Esophagus muscularis mucosa (tissue), 4 donors: Measurements from ENCODE around the gene CD63. TPM values are rescaled to one million over a fixed set of nuclear protein-coding genes. Genes with fewer than 3 reads are reported as not detected.

ENCODE experiments used
- DNase-seq: peaks from one replicate; pipeline ENCODE4 v3.0.0-alpha.2; 2017; ENCODE audit errors: extremely low spot score
- H3K27ac ChIP-seq, 4 donors: fragments of 200-600 bp; sonication (generic); replicated peaks in 1 of 4; 1 replicate in 3 of 4; 2 replicates in 1 of 4; pipeline ENCODE4 v1.5.1; 2016 to 2019; ENCODE audit warnings: mild to moderate bottlenecking in 1 of 4
- H3K27me3 ChIP-seq, 4 donors: fragments of 200-600 bp; sonication (generic); one replicate each; pipeline versions ENCODE4 v1.5.1 to v1.6.0; 2016 to 2019
- H3K36me3 ChIP-seq, 4 donors: fragments of 200-600 bp; sonication (generic); one replicate each; pipeline ENCODE4 v1.5.1; 2016 to 2019
- H3K4me1 ChIP-seq, 4 donors: fragments of 200-600 bp; sonication (generic); one replicate each; pipeline ENCODE4 v1.5.1; 2016 to 2019
- H3K4me3 ChIP-seq, 4 donors: fragments of 200-600 bp; sonication (generic); 1 replicate in 2 of 4; 2 replicates in 2 of 4; pipeline ENCODE4 v1.5.1; 2016 to 2019; ENCODE audit warnings: mild to moderate bottlenecking in 4 of 4, moderate library complexity in 1 of 4
- H3K9me3 ChIP-seq, 4 donors: fragments of 200-600 bp; sonication (generic); 1 replicate in 3 of 4; 2 replicates in 1 of 4; pipeline ENCODE4 v1.5.1; 2016 to 2019
- EP300 ChIP-seq: sonication (generic); formaldehyde crosslinking; IDR thresholded peaks from one replicate; pipeline ENCODE4 v1.6.1; 2017; ENCODE audit warnings: antibody characterized with exemption
- POLR2A ChIP-seq: fragments of 450-650 bp; IDR thresholded peaks from one replicate; pipeline ENCODE4 v1.6.1; 2017; ENCODE audit warnings: antibody characterized with exemption, moderate library complexity, mild to moderate bottlenecking, low read depth
- POLR2AphosphoS5 ChIP-seq, 2 donors: sonication (generic); formaldehyde crosslinking; IDR thresholded peaks; one replicate each; pipeline ENCODE4 v1.6.1; 2017; ENCODE audit warnings: antibody characterized with exemption in 2 of 2
- WGBS: methylation state at CpG from one replicate; pipeline ENCODE4 v1.1.5; 2018; 5-methylcytosine and 5-hydroxymethylcytosine counted together
- intact Hi-C: fragments of 100-400 bp; cut with DNase I; formaldehyde crosslinking; loops from one replicate; pipeline ENCODE4 v1.15.1; 2023
- total RNA-seq, 4 donors: library from RNA; depleted of rRNA; stranded (reverse); fragments of >200 nt; gene quantifications; one replicate each; pipeline versions ENCODE4 v1.1.0 to v1.2.1, GENCODE V29; 2016
- TF ChIP-seq, protein P1 (sequence below), 3 experiments: fragments of 200-600 bp in 2 of 3; fragments of 450-650 bp in 1 of 3; sonication (generic) in 2 of 3; IDR thresholded peaks; one replicate each; pipeline ENCODE4 v1.5.1; 2017 to 2019; ENCODE audit warnings: antibody characterized with exemption in 3 of 3, mild to moderate bottlenecking in 2 of 3, moderate library complexity in 1 of 3

CD63 gene
- total RNA-seq, 4 donors from 2014 or later, result 742 to 1,177 (median 845) TPM

DNA sequence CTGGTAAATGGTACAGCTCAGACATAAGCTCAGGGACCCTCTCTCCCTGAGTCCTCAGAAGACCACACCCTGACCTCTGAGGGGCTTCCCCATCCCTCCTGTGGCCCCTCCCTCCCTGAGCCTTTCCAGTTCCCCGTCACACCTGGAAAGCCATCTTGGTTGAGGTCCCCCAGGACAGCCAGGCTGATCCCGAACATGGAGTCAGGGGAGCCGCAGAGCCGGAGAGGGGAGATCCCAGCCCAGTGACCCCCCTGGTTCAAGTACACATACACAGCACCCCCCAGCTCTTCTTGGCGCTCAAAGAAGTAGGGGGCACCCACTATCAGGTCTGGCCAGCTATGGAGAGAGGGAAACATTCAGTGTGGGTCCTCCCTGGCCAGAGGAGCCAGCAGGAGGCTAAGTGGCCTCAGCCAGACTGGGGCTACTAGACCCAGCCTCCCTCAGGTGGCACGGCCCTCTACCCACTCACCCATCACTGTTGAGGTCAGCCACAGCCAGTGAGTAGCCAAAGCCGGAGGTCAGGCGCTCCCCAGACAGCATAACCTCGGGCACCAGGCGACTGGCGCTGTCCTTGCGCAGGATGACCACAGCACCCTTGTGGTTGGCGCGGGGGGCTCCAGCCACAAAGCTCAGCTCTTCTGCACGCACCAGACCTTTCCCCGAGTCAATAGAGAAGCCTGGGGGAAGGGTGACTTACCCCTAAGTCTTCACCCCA, 30.4 kb downstream of the CD63 start:
- TF ChIP-seq, protein P1, sequence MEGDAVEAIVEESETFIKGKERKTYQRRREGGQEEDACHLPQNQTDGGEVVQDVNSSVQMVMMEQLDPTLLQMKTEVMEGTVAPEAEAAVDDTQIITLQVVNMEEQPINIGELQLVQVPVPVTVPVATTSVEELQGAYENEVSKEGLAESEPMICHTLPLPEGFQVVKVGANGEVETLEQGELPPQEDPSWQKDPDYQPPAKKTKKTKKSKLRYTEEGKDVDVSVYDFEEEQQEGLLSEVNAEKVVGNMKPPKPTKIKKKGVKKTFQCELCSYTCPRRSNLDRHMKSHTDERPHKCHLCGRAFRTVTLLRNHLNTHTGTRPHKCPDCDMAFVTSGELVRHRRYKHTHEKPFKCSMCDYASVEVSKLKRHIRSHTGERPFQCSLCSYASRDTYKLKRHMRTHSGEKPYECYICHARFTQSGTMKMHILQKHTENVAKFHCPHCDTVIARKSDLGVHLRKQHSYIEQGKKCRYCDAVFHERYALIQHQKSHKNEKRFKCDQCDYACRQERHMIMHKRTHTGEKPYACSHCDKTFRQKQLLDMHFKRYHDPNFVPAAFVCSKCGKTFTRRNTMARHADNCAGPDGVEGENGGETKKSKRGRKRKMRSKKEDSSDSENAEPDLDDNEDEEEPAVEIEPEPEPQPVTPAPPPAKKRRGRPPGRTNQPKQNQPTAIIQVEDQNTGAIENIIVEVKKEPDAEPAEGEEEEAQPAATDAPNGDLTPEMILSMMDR (IDR thresholded peaks at IDR 0.05), result no peak
- Histone ChIP-seq H3K27me3 (no peaks in the 10 kb centered on the region), H3K4me1 (peaks cover 30 to 53% (median 42%) of the 10 kb centered on the region in 4 donors), H3K4me3 (no peak overlapping the region), H3K36me3 (peaks cover 39 to 83% (median 69%) of the 10 kb centered on the region in 4 donors), H3K9me3 (no peaks in the 10 kb centered on the region), H3K27ac (peak overlapping the region; percentile 9 to 100 (median 24))
- intact Hi-C loops, result no loop called here
- WGBS, result 77% methylated on average over 5 of the region's 16 CpGs
- no peak for DNase-seq

- TF ChIP-seq, protein P1 (IDR thresholded peaks at IDR 0.05), result no peak
- TF ChIP-seq EP300 (no peak), POLR2AphosphoS5 (IDR thresholded peaks at IDR 0.05) (no peak), POLR2A (no peak)
- Histone ChIP-seq H3K4me3 (no peak overlapping the region), H3K36me3 (peaks cover 44 to 90% (median 75%) of the 10 kb centered on the region in 4 donors), H3K27ac (no peak overlapping the region), H3K4me1 (peaks cover 27 to 46% (median 36%) of the 10 kb centered on the region in 4 donors), H3K9me3 (no peaks in the 10 kb centered on the region), H3K27me3 (no peaks in the 10 kb centered on the region)
- 88% methylated on average over 7 of the region's 7 CpGs for WGBS
- intact Hi-C loops, result no loop called here
- no peak for DNase-seq
Measured at GRCh38 chr12:55697686-55698085, 31.1 kb downstream of the CD63 start.

DNA sequence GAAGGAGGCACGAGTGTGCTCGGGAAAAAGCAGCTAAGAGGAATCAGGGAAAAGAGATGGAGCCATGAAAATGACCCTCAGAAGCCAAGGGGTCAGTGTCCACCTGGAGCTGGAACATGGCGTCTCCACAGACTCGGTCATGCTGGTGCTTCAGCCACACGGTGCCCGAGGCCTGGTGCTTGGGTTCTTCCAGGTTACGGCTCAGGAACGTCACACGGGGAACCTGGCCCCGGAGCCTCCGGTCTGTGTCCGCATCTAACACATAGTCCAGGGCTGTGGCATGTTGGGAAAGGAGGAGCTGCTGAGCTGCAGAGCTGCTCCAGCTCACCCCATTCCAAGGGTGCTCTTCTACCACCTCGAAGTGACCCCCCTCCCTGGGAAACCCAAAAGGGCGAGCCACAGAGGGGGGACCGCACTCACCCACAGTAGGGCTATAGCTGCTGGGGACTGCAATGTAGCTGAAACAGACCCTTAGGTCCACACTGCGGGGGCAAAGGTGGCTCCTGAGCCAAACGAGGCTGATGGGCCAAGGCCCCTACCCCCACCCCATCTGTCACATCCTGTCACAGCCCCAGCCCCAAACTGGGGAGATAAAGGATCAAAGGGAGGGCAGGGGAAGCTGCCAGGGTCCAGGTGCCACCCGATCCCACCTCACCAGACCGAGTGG, 31.9 kb downstream of the CD63 start:
- H3K27me3 ChIP-seq, result no peaks in the 10 kb centered on the region
- H3K4me1 ChIP-seq, result peaks cover 21 to 39% (median 29%) of the 10 kb centered on the region in 4 donors
- H3K27ac ChIP-seq, result peak overlapping the region in 2 of 4 donors; percentile 3 to 33
- DNase-seq, result no peak
- TF ChIP-seq, protein P1 (IDR thresholded peaks at IDR 0.05), result no peak
- TF ChIP-seq EP300 (no peak), POLR2AphosphoS5 (IDR thresholded peaks at IDR 0.05) (no peak), POLR2A (no peak)
- WGBS, result 78% methylated on average over 11 of the region's 19 CpGs
- peaks cover 52 to 97% (median 81%) of the 10 kb centered on the region in 4 donors for H3K36me3 ChIP-seq
- H3K4me3 ChIP-seq, result no peak overlapping the region
- intact Hi-C loops, result no loop called here
- no peaks in the 10 kb centered on the region for H3K9me3 ChIP-seq

GRCh38 chr12:55696141-55696540, 32.7 kb downstream of the CD63 start:
- WGBS, result 84% methylated on average over 6 of the region's 6 CpGs
- TF ChIP-seq POLR2A (no peak), POLR2AphosphoS5 (IDR thresholded peaks at IDR 0.05) (no peak), EP300 (no peak)
- TF ChIP-seq, protein P1 (IDR thresholded peaks at IDR 0.05), result no peak
- Histone ChIP-seq H3K27me3 (no peaks in the 10 kb centered on the region), H3K9me3 (no peaks in the 10 kb centered on the region), H3K4me1 (peaks cover 13 to 31% (median 21%) of the 10 kb centered on the region in 4 donors), H3K4me3 (no peak overlapping the region), H3K36me3 (peaks cover 53 to 96% (median 85%) of the 10 kb centered on the region in 4 donors), H3K27ac (peak overlapping the region in 2 of 4 donors; percentile 31 to 33)
- intact Hi-C loops, result no loop called here
- DNase-seq, result no peak
